ENCODE measurements around the gene ITGA5.
A peak's percentile ranks its signal among the peaks of the same experiment; 100 is the strongest.
"Not testable (repeated sequence)": the region's sequence is repeated elsewhere in the genome, so short reads cannot be mapped to it uniquely, and the experiment has no call there.

The ITGA5 gene

DNA sequence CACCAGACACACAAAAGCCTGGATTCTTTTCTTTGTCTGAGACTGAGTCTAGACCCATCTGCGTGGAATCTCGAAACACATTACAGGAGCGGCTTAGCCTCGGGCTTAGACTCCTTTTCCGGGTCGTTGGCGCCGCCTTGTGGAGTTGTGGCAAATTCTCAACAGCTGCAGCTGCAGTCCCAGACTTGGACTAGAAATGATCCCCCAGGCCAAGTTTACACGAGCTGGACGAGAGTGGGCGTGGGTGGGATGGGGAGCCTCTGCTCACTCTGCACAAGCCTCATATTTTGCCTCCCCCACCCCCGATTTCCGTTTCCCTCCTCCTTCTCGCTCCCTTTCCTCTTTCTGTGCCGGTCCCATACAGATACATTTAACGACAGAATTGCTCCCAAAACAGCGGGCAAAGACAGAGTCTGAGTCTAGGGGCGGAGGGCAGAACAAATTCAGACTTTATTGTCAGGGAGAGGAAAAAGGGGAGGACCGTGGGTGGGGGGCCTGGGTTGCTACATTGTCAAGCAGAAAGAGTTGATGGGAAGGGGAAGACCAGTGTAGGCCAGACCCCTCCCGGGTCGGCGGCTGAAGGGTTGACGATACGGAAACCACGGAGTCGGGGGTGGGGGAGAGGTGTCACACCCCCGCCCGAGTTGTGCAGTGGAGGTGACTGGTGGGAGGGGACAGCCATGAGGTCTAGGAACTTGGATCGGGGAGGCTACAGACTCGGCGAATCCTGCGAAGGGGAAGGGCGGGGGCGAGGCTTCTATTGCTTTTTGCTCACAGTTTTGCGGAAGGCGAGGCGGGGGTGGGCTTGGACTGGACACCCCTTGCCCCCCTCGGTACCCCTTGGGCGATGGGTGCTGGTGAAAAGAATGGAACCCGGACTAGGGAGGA lies 50.1 kb downstream of the ITGA5 start:
- DNase-seq = peak; percentile 91

- DNase-seq = no peak
These were observed 50.9 kb downstream of the ITGA5 start for GRCh38 chr12:54368025-54368708.

DNA sequence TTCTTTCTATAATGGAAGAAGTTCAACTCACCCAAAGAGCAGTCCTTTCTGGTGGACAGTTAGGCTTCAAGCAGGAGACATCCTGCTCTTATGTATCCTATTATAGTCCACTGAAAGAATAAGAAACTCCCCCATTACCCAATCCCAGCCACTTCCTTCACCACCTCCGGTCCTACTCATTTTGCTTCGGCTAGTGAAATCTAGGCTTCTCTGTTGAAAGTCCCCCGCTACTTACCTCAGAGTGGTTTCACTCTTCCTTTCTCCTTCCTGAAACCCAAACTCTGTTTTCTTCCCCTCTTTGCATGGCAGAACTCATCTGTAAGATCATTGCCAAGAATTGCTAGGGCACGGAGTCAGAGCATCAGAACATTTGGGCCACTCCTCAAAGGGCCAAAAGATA lies 54.7 kb downstream of the ITGA5 start, which contains the start of gene GPR84:
Gene GPR84 (minus strand): TSS at position 74 of the 400 bp plus-strand sequence. CDS start 635 bp downstream, outside the sequence.
- no peak for DNase-seq

DNA sequence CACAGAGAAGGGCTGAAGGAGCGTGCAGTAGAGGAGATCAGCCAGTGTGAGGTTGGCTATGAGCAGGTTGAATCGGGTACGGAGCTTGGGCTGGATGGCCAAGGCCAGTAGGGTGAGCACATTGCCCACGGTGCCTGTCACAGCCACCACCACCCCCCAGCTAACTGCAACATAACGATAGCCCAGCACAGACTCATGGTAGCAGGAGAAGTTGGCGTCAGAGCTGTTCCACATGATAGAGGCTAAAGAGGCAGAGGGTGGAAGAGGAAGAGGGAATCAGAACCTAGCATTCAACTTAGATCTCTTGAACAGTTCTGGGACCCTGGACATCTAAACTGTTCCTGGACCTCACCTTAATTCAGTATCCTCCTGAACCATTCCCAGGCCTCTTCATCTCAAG lies 55.4 kb downstream of the ITGA5 start:
- no peak for DNase-seq

DNA sequence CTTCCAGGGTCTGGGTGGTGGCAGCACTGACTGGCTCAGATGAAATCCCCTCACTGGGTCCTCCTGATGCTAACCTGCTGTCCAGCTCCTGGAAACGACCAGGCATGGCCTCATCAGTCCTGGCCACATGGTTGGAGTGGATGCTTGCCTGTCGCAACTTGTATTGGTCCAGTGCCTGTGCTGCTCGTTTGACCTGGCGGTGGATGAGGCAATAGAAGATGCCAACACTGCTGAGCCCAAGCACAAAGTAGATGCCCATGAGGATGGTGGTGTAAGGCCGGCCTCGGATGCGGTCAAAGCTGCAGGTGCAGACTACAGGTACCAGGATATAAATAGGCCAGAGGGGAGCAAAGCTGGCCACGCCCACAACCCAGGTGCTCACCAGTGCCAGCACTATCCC lies 56.0 kb downstream of the ITGA5 start:
- no peak for DNase-seq

DNA sequence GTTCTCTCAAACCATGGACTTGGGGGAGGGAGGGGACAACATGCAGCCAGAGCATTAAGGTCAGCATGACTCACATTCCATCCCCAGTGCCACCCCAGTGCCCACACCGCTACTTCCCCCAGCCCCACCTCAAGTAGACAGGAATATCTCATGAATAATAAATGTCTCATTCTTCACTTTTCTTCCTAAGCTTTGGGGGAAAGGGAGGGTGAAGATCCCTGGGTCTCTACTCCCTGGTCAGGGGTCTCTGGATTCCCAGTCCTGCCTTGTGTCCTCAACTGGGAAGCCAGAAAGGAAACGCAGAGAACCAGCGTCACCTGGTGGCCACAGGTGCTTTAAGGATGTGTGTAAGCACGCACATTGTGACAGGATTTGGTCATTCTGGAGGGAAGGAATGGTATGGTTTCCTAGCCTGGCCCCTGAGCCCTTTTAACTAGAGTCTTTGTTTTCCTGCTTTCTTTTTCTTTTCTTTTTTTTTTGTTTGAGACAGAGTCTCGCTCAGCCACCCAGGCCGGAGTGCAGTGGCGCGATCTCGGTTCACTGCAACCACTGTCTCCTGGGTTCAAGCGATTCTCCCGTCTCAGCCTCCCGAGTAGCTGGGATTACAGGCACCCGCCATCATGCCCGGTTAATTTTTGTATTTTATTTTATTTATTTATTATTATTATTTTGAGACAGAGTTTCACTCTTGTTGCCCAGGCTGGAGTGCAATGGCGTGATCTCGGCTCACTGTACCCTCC lies 58.2 kb downstream of the ITGA5 start:
- peak; percentile 92 for DNase-seq

- no peak for DNase-seq
These were observed 59.2 kb downstream of the ITGA5 start for GRCh38 chr12:54359762-54360351.

DNA sequence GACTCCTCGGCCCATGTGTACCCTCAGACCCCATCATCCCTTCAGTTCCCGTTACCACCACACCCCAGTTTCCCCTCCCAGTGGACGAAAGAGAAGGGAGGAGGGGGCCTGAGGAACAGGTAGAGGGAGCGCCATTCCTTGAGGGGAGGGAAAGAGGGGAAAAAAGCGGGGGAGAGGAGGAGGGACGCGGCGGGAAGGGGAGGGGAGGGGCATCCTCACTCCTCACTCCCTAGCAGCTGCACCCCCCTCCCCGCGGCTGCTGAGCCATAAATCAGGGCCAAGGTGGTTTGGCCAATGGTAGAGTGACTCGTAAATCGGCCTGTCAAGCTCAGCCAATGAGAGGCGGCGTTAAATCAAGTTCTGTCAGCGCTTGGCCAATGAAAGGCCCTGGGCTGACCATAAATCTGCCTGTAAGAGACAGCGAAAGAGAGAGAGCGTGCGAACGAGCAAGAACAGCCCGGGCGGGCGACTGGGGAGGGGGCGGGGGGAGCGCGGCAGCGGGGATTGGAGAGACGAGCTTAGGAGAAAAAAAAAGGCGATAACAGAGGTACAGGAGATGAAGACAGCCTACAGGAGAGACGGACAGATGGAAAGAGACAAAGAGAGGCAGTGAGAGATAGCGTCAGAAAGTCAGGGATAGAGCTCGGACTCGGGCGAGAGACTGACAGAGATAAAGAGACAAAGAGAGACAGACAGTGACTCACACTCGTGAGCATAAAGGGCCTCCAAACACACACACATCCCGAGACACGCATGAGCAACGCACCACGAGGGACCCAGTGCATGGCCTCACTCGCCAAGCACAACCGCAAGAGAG lies 59.9 kb downstream of the ITGA5 start:
- DNase-seq = peak; percentile 100

- peak; percentile 53 for DNase-seq
These were observed 60.7 kb downstream of the ITGA5 start for GRCh38 chr12:54358191-54358944.

DNA sequence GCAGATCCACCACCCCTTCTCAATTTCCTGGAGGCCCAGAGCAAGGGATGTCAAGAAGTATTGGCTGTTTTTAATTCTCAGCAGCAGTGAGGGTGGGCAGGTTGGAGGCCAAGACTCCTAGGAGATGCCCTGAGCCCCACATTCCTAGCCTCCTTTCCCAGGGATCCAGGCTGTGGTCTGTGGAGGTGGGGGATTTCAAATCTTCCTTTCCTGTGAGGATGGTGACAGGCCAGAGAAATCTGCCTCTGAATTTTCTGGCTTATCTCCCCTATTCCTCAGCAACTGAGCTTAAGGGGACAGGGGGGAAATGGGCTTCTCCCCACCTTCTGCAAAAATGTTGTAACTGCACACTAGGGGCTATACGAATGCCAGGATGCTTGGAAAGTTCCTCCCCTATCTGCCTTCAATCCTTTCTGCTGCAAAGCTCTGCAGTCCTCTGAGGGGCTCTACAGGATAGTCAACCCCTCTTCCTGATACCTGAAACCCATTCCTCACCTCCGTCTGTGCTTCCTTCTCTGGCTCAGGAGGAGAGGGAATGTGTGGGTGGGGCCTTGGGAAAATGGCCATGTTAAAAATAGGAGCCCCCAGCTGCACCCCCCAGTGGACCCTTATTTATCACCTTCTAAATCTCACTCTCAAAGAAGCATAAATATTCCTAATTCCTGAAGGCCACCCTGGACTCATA lies 61.4 kb downstream of the ITGA5 start:
- DNase-seq = no peak

DNA sequence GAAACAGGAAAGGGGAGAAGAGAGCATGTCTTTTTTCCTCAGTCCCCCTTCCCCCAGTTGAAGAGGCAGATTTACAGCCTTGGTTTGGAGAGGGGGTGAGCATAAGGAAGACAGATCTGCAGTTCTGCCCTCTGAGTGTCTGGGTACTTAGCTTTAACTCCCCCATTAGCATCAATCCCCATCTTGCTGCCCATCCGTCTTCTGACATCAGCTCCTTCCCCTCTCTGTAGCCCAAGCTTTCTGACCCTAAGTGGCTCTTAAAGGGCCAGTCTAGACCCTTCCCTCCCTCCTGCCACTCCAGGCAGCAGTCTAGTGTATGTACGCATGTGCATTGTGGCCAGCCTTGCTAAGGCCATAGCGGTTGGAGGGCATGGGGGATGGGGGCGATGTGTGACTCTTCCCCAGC lies 62.1 kb downstream of the ITGA5 start:
- peak; percentile 17 for DNase-seq

DNA sequence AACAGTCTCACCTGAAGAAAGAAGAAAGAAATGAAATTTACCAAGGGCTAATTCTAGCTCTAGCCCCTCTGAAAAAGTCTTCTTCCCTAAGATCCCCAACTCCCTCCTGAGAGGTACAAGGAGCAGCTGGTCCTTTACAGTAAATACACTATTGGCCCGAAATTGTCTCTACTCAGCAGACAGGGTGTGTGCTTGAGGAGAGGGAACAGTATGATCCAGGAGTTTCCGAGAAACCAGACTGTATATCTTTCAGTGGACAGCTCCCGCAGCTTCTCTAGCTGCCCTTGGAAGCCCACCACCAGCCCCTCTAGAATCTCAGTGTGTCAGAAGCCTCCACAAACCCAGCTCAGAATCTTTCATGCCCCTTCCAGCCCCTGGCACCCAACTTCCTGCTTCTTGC lies 62.8 kb downstream of the ITGA5 start:
- DNase-seq = no peak

DNA sequence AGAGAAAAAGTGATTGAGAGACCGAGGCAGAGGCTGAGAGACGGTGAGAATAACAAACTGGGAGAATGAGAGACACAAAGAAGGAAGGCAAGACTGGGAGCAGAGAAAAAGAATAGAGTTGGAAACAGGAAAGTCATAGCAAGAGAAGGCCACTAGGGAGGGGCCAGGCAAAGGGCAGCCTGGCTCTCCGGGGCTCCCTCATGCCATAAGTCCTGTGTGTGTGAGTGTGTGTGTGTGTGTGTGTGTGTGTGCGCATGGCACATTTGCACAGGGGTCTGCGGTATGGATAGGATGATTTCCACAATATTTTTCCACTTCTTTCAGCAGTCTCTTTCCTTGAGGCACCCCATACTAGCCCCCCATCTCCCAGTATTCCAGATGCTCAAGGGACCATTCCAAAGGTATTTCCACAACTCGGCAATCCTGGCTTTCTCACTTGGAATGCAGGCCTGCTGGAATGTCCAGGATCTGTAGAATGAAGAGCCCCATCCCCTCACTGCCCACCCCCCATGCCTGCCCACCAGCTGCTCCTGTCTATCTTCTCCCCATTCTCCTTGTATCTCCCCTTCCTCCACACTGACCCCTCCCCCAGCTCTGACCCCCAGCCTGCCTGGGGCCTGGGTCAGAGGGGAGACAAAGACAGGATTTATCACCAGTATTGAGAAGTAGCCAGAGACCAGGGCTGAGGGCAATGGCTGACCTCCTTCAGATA lies 63.8 kb downstream of the ITGA5 start:
- DNase-seq = no peak

GRCh38 chr12:54354271-54354670 lies 64.8 kb downstream of the ITGA5 start:
- DNase-seq = not testable (repeated sequence)

- peak; percentile 90 for DNase-seq
These were observed 65.9 kb downstream of the ITGA5 start for GRCh38 chr12:54352891-54353874.

DNA sequence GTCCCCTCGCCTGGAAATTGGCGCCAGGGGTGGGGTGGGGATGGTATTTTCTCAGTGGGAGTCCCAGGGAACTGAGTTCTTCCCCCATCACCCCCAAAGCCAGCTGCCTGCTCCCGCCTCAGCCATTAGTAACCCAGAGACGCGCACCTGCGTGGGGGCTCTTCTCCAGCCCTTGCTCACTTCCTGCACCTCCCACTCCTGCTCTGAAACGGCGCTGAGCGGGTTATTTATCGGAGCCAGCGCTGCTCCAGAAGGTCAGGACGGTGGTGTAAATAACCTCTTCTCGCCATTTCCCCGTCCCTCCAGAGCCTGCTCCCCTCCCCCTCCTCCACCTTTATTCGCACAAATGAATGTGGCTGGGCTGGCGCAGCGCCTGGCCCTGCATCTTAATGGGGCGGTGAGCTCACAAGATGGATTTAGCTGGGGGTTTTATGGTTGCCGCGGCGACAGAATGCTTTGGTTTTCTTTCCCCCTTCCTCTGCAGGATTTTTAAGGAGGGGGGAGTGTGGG lies 67.0 kb downstream of the ITGA5 start:
- DNase-seq = peak; percentile 98

DNA sequence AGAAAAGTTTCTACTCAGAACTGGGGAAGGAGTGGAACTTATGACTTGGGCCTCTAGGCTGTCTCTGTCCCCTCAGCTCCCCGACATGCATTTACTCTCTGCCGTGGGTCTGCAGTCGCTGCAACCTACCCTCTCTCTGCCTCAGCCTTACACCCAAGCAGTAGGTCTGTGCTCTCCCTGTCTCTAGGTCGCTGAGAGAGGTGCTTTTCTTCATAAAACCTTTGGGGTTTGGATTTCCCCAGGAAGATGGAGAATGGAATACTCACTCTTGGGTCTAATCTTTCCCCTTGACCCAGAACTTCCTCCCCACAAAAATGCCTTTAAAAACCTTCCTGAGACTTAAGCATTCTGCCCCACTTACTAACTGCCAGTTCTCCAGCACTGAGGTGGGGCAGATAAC lies 67.7 kb downstream of the ITGA5 start:
- DNase-seq = no peak

DNA sequence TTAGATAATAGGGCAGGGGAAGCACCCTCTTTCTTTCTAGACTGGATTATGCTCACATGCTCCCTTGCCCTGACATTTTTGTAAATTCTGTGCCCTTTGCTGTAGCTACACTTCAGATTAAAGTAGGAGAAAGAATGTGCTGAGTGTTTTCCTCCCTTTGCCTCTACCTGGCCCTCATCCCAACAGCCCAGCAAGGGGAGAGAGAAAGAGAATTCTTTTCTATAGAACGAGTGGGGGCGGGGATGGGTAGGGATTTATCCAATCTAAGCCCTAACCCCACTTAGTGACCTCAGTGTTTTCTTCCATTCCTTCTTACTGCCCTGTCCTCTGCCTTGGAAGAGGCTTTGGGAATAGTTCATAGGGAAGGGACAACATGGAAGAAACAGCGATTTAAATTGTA lies 68.3 kb downstream of the ITGA5 start:
- no peak for DNase-seq

DNA sequence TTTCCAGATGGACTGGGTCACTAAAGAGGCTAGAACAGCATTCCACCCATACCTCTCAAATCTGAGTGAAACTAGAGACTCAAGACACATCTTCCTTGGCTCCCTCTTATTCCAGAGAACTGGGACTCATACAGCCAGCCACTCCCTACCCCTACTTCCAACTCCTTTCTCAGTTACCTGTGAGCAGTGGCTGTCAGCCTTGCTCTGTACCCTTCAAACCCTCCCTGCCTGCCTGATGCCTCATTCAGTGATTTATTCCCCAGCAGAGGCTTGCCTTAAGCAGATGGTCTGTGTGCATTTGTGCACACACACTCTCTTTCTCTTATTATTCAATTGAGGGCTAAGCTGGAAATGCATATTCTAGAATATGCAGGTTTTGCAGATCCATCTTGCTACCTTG lies 69.4 kb downstream of the ITGA5 start:
- no peak for DNase-seq

All from NCI-H1092 (cell line).